Stomach smooth muscle (tissue), 2 donors: ENCODE measurements around the gene POLR2M.

Experiments used
- H3K27ac ChIP-seq: one replicate; pipeline ENCODE4 v1.7.0; 2013; ENCODE audit warnings: mild to moderate bottlenecking, low read length, inconsistent platforms
- H3K27me3 ChIP-seq, 2 donors: one replicate each; pipeline ENCODE4 v1.7.0; 2013; ENCODE audit warnings: low read length in 2 of 2; ENCODE audit not compliant: insufficient read depth in 2 of 2, control insufficient read depth in 1 of 2
- H3K36me3 ChIP-seq, 2 donors: one replicate each; pipeline ENCODE4 v1.7.0; 2013; ENCODE audit warnings: low read length in 2 of 2; ENCODE audit not compliant: control insufficient read depth in 2 of 2, insufficient read depth in 2 of 2
- H3K4me1 ChIP-seq: one replicate; pipeline ENCODE4 v1.7.0; 2013; ENCODE audit warnings: low read length; ENCODE audit not compliant: control insufficient read depth, insufficient read depth
- H3K4me3 ChIP-seq, 2 donors: one replicate each; pipeline ENCODE4 v1.7.0; 2013; ENCODE audit warnings: low read length in 2 of 2
- H3K9ac ChIP-seq, 2 donors: one replicate each; pipeline ENCODE4 v1.7.0; 2013; ENCODE audit warnings: low read length in 2 of 2, mild to moderate bottlenecking in 1 of 2
- H3K9me3 ChIP-seq, 2 donors: one replicate each; pipeline ENCODE4 v1.7.0; 2013; ENCODE audit warnings: low read length in 2 of 2; ENCODE audit not compliant: control insufficient read depth in 2 of 2
- donor health status: healthy.
- donor health status: Pancreatic carcinoma.

Gene POLR2M

GRCh38 chr15:57718309-57718708, 11.8 kb downstream of the POLR2M start:
- peaks cover 9 to 15% of the 10 kb centered on the region in 2 donors for H3K36me3 ChIP-seq
- H3K9ac ChIP-seq, result no peak overlapping the region
- no peaks in the 10 kb centered on the region for H3K4me1 ChIP-seq
- H3K9me3 ChIP-seq, result no peaks in the 10 kb centered on the region
- H3K27me3 ChIP-seq, result no peaks in the 10 kb centered on the region
- H3K27ac ChIP-seq, result no peak overlapping the region
- no peak overlapping the region for H3K4me3 ChIP-seq

- no peak overlapping the region for H3K9ac ChIP-seq
- peaks cover 4 to 6% of the 10 kb centered on the region in 2 donors for H3K36me3 ChIP-seq
- H3K9me3 ChIP-seq, result no peaks in the 10 kb centered on the region
- H3K4me3 ChIP-seq, result no peak overlapping the region
- H3K4me1 ChIP-seq, result no peaks in the 10 kb centered on the region
- no peaks in the 10 kb centered on the region for H3K27me3 ChIP-seq
- H3K27ac ChIP-seq, result no peak overlapping the region
These were observed 14.4 kb downstream of the POLR2M start for GRCh38 chr15:57720867-57721266.

GRCh38 chr15:57726411-57726810, 19.9 kb downstream of the POLR2M start:
- H3K36me3 ChIP-seq, result peaks cover 0 to 5% of the 10 kb centered on the region in 2 donors
- H3K27me3 ChIP-seq, result no peaks in the 10 kb centered on the region
- no peak overlapping the region for H3K27ac ChIP-seq
- H3K4me1 ChIP-seq, result no peaks in the 10 kb centered on the region
- H3K4me3 ChIP-seq, result no peak overlapping the region
- H3K9me3 ChIP-seq, result no peaks in the 10 kb centered on the region
- H3K9ac ChIP-seq, result no peak overlapping the region

- Histone ChIP-seq H3K9me3 (no peaks in the 10 kb centered on the region), H3K27me3 (no peaks in the 10 kb centered on the region), H3K36me3 (peaks cover 0 to 5% of the 10 kb centered on the region in 2 donors), H3K27ac (no peak overlapping the region), H3K9ac (no peak overlapping the region), H3K4me3 (no peak overlapping the region), H3K4me1 (no peaks in the 10 kb centered on the region)
These were observed 20.5 kb downstream of the POLR2M start for GRCh38 chr15:57727031-57727430.

GRCh38 chr15:57728436-57728835, 21.9 kb downstream of the POLR2M start:
- no peak overlapping the region for H3K4me3 ChIP-seq
- H3K9ac ChIP-seq, result no peak overlapping the region
- H3K36me3 ChIP-seq, result peaks cover 0 to 5% of the 10 kb centered on the region in 2 donors
- no peak overlapping the region for H3K27ac ChIP-seq
- H3K4me1 ChIP-seq, result peaks cover 3% of the 10 kb centered on the region
- no peaks in the 10 kb centered on the region for H3K27me3 ChIP-seq
- no peaks in the 10 kb centered on the region for H3K9me3 ChIP-seq

- no peak overlapping the region for H3K9ac ChIP-seq
- no peak overlapping the region for H3K4me3 ChIP-seq
- no peaks in the 10 kb centered on the region for H3K27me3 ChIP-seq
- H3K36me3 ChIP-seq, result peaks cover 0 to 5% of the 10 kb centered on the region in 2 donors
- no peaks in the 10 kb centered on the region for H3K9me3 ChIP-seq
- peaks cover 3% of the 10 kb centered on the region for H3K4me1 ChIP-seq
- H3K27ac ChIP-seq, result no peak overlapping the region
These were observed 24.4 kb downstream of the POLR2M start for GRCh38 chr15:57730876-57731275.

GRCh38 chr15:57731530-57732103, 25.1 kb downstream of the POLR2M start:
- Histone ChIP-seq H3K27ac (no peak overlapping the region), H3K4me1 (peaks cover 3% of the 10 kb centered on the region), H3K4me3 (no peak overlapping the region), H3K36me3 (peaks cover 0 to 3% of the 10 kb centered on the region in 2 donors), H3K9me3 (no peaks in the 10 kb centered on the region), H3K9ac (no peak overlapping the region), H3K27me3 (no peaks in the 10 kb centered on the region)

- peaks cover 0 to 2% of the 10 kb centered on the region in 2 donors for H3K36me3 ChIP-seq
- no peak overlapping the region for H3K9ac ChIP-seq
These were observed 26.2 kb downstream of the POLR2M start for GRCh38 chr15:57732526-57733331.

GRCh38 chr15:57734860-57735259, 28.3 kb downstream of the POLR2M start:
- Histone ChIP-seq H3K4me1 (peaks cover 3% of the 10 kb centered on the region), H3K36me3 (no peaks in the 10 kb centered on the region), H3K9ac (no peak overlapping the region), H3K27ac (no peak overlapping the region), H3K9me3 (no peaks in the 10 kb centered on the region), H3K4me3 (no peak overlapping the region), H3K27me3 (no peaks in the 10 kb centered on the region)

More at GRCh38 chr15:57732526-57733331, 26.2 kb downstream of the POLR2M start:
- Histone ChIP-seq H3K9me3 (no peaks in the 10 kb centered on the region), H3K27ac (no peak overlapping the region), H3K4me3 (no peak overlapping the region), H3K27me3 (no peaks in the 10 kb centered on the region), H3K4me1 (peaks cover 3% of the 10 kb centered on the region)

GRCh38 chr15:57735431-57735830, 28.9 kb downstream of the POLR2M start:
- Histone ChIP-seq H3K9ac (no peak overlapping the region), H3K27ac (no peak overlapping the region), H3K36me3 (no peaks in the 10 kb centered on the region), H3K4me3 (no peak overlapping the region), H3K9me3 (no peaks in the 10 kb centered on the region), H3K4me1 (peaks cover 3% of the 10 kb centered on the region), H3K27me3 (no peaks in the 10 kb centered on the region)

- H3K9me3 ChIP-seq, result no peaks in the 10 kb centered on the region
- peaks cover 3% of the 10 kb centered on the region for H3K4me1 ChIP-seq
- no peak overlapping the region for H3K27ac ChIP-seq
- H3K9ac ChIP-seq, result no peak overlapping the region
- H3K36me3 ChIP-seq, result no peaks in the 10 kb centered on the region
- no peaks in the 10 kb centered on the region for H3K27me3 ChIP-seq
- H3K4me3 ChIP-seq, result no peak overlapping the region
These were observed 29.4 kb downstream of the POLR2M start for GRCh38 chr15:57735891-57736290.
